Smooth muscle cell of the pulmonary artery (primary cell): ENCODE data around the gene CHAMP1. TPM values are rescaled to one million over a fixed set of nuclear protein-coding genes. Genes with fewer than 3 reads are reported as not detected.

Experiments used
- total RNA-seq: library from RNA; depleted of rRNA; stranded (reverse); fragments of >200 nt; gene quantifications from 2 replicates; pipeline ENCODE4 v1.2.3, GENCODE V29; 2014

The CHAMP1 gene, protein sequence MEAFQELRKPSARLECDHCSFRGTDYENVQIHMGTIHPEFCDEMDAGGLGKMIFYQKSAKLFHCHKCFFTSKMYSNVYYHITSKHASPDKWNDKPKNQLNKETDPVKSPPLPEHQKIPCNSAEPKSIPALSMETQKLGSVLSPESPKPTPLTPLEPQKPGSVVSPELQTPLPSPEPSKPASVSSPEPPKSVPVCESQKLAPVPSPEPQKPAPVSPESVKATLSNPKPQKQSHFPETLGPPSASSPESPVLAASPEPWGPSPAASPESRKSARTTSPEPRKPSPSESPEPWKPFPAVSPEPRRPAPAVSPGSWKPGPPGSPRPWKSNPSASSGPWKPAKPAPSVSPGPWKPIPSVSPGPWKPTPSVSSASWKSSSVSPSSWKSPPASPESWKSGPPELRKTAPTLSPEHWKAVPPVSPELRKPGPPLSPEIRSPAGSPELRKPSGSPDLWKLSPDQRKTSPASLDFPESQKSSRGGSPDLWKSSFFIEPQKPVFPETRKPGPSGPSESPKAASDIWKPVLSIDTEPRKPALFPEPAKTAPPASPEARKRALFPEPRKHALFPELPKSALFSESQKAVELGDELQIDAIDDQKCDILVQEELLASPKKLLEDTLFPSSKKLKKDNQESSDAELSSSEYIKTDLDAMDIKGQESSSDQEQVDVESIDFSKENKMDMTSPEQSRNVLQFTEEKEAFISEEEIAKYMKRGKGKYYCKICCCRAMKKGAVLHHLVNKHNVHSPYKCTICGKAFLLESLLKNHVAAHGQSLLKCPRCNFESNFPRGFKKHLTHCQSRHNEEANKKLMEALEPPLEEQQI
- 12.8 and 12.9 TPM in 2 replicates for total RNA-seq

DNA sequence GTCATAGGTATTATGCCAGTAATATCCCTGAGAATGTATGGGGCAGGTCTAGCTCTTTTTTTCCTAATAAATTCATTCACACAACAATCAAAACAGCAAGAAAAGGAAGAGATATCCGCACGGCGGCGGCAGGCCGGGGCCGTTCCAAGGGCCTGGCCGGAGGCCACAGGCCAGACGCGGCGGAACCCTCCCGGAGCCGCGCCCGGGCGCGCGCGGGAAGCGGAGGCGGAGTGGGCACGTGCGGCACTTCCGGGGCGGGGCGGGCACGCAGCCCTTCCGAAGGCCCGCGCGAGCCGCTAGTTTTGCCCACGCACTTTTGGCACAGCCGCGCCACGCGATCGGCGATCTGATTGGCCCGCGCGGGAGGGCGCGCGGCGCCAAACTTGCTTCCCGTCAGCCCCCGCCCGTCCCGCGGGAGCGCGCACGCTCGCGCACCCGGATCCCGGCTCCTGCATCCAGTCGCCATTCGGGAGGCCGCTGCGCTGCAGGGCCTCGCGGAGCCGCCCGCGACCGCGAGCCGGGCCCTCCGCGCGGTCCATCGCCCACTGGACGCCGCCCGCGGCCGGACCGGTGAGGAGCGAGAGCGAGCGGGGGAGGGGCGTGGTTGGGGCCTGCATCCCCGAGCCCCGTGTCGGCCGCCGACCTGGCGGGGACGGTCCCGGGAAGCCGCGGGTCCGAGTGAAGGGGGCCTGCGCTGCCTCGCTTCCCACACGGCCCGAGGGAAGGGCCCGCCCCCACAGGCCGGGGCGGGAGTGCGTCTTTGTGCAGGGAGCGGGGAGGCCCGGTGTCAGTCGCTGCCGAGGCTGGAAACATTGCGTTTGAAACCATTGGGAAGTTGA lies at the start of gene CHAMP1:
Gene CHAMP1 (plus strand): TSS at position 430 of the 839 bp plus-strand sequence. CDS start 9,340 bp downstream, outside the sequence.

DNA sequence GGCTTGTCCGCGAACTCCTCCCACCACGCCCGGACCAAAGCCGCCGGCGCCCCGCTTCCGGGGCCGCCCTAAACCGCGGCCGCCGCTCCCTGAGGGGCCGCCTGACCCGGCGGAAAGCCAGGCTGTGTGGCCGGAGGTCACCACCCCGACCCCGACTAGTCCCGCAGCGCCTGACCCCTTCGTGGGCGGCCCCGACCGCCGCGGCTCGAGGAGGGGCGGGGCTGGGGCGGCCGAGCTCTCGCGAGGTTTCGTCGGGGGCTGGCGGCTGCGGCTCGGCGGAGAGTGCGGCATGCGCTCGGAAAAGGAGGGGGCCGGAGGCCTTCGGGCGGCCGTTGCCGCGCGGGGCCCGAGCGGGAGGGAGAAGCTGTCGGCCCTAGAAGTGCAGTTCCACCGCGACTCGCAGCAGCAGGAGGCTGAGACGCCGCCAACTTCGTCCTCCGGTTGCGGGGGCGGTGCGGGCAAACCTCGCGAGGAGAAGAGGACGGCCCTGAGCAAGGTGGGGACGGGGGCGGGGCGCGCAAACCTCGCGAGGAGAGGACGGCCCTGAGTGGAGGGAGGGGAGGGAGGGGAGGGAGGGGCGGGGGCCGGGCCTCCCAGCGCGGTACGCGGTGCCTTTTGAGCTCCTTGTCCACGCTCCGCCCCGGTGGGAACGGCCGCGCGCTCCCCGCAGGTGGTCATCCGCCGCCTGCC lies 32.8 kb upstream of the CHAMP1 start, which contains the start of gene UPF3A:
Gene UPF3A (plus strand): TSS at position 251 of the 690 bp plus-strand sequence. CDS start 39 bp downstream, at position 290.

Other genes starting within 250 kb of the CHAMP1 start
- 34.9 and 37.5 TPM in 2 replicates for gene RASA3, start 181.9 kb upstream of the CHAMP1 start, total RNA-seq
- not detected in 2 replicates for gene CFAP97D2, start 135.2 kb upstream of the CHAMP1 start, total RNA-seq
- gene CDC16, start 79.6 kb upstream of the CHAMP1 start, total RNA-seq: 62.6 and 64.4 TPM in 2 replicates
- gene UPF3A, start 32.9 kb upstream of the CHAMP1 start, total RNA-seq: 14.6 and 20.0 TPM in 2 replicates